Stimulated activated CD4-positive, alpha-beta T cell treated with anti-CD3 and anti-CD28 coated beads, Interleukin-4, amount 100 ng/mL, for 48 hours (primary cell): ENCODE results near the gene IFT81.
"Not testable (repeated sequence)": the region's sequence is repeated elsewhere in the genome, so short reads cannot be mapped to it uniquely, and the experiment has no call there.

Source experiments
- DNase-seq, 2 donors: peaks; one replicate each; pipeline ENCODE4 v3.0.0-alpha.2; 2020; ENCODE audit warnings: low read depth in 2 of 2

The IFT81 gene

DNA sequence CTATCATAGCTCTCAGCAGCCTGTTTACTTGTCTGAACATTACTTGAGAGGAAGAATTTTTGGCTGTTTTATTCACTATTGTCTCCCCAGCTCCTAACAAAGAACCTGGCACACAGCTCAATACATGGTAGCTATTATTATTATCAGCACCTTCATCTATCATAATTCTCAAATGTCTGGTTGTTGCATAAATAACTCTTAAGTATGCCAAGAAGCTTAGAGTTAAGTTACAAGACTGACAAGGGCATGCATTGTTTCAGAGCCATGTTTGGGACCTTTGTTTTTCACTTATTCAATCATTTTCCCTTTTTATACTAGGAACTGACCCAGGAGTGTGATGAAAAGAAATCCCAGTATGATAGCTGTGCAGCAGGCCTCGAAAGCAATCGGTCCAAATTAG lies 79.4 kb downstream of the IFT81 start:
- DNase-seq: no peak

DNA sequence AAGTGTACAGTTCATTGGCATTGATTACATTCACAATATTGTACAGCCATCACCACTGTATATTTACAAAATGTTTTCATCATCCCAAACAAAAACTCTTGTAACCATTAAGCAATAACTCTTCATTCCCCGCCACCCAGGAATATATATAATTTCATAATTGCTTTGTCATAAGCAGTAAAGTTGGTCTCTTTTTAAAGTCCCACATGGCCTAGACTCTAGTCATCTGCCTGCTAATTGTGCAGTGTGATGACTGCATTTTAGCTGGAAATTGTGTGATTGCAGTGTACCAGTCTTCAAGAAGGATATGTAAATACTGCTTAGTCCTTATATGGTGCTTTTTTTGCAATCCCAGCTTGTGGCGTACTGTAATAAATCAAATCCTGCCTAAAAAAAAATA lies 81.8 kb downstream of the IFT81 start:
- DNase-seq: no peak

GRCh38 chr12:110211639-110212536 lies 87.7 kb downstream of the IFT81 start:
- DNase-seq: not testable (repeated sequence)

DNA sequence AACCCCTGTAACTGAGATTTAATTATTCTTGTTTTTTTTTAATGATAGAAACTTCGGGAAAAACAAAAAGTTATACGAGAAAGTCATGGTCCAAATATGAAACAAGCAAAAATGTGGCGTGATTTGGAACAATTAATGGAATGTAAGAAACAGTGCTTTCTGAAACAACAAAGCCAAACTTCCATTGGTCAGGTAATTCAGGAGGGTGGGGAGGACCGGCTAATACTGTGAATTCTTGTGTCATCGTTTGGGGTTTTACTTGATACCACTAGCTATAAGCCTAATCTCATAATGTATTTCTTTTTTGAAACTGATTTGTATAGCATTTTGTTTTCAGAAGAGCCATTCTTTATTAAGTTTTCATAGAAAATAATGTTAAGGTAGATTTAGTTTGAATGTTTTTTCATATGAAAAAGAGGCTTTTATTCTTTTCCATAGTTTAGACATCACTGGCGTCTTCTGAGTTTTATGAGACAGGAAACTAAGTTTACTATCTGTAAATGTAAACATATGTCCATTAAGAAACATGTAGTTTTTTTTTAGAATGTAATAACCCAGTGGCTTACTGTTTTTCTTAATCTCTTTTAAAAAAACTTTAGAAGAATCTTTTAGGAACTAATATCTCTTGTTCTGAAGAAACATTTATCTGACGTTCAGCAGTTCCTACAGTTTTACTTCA lies 94.0 kb downstream of the IFT81 start:
- no peak for DNase-seq

DNA sequence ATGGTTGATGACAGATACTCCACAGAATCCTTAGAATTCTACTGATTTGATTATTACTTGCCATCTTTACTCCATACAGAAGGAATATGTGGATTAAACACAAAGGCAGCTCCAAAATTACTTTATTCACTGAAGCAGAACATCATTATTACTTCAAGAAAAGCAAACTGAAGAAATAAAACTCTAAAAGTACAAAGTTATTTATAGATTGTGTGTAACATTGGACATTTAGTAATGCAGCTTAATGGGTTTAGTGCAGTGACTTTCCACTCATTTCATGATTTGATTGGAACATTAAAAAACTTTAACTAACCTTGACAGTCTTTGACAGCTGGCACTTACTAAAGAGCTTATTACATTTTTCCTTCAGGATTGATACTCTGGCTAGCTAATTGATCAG lies 97.9 kb downstream of the IFT81 start:
- DNase-seq: no peak

GRCh38 chr12:110222433-110222832 lies 98.3 kb downstream of the IFT81 start:
- DNase-seq: no peak

DNA sequence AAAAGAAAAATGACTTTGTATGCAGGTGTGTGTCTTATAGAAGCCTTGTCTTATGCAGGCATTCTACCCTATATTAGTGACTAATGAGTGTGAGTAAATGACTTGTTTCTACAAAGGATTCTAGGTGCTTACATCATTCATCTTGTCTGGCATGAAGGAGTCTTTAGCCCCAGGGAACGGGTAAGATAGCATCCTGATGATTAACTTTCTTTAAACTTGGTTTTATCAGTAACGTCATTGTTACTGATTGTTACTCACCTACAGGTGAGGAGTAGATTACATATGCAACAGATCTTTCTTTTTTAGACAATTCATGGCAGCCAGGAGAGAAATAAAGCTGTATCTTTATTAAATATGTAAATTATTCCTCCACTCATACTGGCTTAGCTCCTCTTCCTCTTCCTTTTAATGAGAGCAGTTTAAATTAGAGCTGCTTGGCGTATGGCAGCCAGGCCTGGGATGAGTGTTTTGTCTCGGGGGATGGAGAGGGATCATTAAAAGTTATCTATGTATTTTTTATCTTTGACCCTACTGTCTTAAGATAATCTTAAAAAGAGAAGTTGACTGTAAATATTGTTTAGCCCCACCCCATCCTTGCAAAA lies 99.7 kb downstream of the IFT81 start:
- DNase-seq: no peak

- DNase-seq: no peak
Observed at GRCh38 chr12:110224379-110225304, 100.5 kb downstream of the IFT81 start.

DNA sequence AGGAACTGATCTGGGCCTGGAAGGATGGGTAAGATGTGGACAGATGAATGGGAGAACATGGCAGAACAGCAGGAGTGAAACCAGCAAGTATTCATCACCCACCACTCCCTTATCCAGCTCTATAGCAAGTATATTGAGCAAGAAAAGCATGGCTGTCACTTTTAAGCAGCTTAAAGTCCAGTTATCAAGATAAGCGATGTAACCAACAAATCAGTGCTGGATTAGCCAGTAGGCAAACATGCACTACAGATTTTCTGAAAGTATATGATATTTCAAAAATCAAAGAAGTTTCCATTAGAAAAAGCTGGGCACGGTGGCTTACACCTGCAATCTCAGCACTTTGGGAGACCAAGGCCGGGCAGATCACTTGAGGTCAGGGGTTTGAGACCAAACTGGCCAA lies 103.0 kb downstream of the IFT81 start:
- DNase-seq: no peak

- not testable (repeated sequence) for DNase-seq
Observed at GRCh38 chr12:110228348-110228747, 104.2 kb downstream of the IFT81 start.

- no peak for DNase-seq
Observed at GRCh38 chr12:110228756-110229155, 104.6 kb downstream of the IFT81 start.

- DNase-seq: no peak
Observed at GRCh38 chr12:110229409-110229808, 105.3 kb downstream of the IFT81 start.

- no peak for DNase-seq
Observed at GRCh38 chr12:110230655-110231054, 106.5 kb downstream of the IFT81 start.

- no peak for DNase-seq
Observed at GRCh38 chr12:110233212-110233903, 109.2 kb downstream of the IFT81 start.

- no peak for DNase-seq
Observed at GRCh38 chr12:110234331-110234751, 110.2 kb downstream of the IFT81 start.

GRCh38 chr12:110234755-110235154 lies 110.6 kb downstream of the IFT81 start:
- DNase-seq: no peak

DNA sequence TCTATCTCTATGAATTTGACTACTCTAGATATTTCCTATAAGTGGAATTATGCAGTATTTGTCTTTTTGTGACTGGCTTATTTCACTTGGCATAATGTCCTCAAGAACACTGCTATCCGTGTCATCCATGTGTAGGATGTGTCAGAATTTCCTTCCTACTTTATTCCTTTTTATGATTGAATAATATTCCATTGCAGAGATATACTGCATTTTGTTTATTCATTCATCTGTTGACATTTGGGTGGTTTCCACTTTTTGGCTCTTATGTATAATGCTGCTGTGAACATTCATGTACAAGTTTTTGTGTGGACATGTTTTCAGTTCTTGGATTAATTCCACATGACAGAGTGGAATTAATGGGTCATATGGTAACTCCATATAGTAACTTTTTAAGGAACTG lies 111.2 kb downstream of the IFT81 start:
- no peak for DNase-seq

DNA sequence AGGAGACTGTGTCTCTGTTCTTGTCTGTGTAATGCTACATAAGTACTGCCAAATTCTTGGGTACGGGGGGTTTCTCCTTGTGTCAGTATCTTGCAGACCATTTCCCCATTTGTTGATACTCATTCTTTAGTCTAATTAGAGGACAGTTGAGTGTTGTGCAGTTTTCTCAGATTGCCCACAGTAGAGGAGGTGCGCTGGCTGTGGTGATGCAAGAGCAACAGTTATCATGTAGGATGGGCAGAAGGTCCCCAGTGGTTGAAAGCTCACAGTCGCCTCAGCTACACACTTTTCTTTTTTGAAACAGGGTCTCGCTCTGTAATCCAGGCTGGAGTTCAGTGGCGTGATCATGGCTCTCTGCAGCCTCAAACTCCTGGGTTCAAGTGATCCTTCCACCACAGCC lies 119.1 kb downstream of the IFT81 start:
- no peak for DNase-seq

DNA sequence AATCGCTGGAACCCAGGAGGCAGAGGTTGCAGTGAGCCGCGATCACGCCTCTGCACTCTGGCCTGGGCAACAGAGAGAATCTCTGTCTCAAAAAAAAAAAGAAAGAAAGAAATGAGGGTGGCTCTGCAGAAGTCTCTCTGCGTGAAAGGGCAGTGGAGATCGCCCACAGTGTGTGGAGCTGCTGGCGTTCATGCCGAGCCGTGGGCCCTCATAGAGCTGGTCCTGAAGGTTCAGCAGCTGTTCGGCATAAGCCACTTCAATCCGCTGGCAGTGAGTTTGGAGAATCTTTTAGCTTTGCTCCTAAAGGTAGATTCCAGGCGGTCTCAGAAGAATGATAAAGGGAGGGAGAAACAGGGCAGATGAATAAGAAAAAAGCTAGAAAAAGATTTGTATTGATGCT lies 120.2 kb downstream of the IFT81 start:
- no peak for DNase-seq

GRCh38 chr12:110244829-110245228 lies 120.7 kb downstream of the IFT81 start:
- no peak for DNase-seq

DNA sequence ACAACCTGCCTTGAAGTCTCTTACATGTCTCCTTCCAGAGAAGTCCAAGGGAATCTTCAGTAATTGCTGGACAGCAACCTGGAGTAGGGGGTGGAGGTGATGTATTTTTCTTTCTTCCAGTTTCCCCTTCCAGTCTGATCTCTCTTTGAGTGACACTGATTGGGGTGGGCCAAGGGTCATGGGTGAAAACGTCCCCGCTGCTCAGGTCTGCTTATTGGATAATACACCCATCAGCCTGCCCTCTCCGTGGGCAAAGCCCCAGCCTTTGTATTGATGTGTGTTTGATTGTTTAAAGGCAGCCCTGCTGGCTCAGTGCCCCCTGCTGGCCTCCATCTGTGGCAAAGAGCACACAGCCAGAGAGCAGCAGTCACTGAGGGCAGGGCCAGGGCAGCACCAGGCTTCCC lies 121.2 kb downstream of the IFT81 start:
- peak; percentile 31 to 34 for DNase-seq
